Uterus (tissue), 2 donors: ENCODE measurements around the gene TMED8.

Experiments
- POLR2A ChIP-seq, 2 donors: fragments of 450-650 bp; IDR thresholded peaks; one replicate each; pipeline ENCODE4 v1.6.1; 2016; ENCODE audit warnings: antibody characterized with exemption in 2 of 2, mild to moderate bottlenecking in 1 of 2, moderate library complexity in 1 of 2
- TF ChIP-seq, protein P1 (sequence below), 4 experiments: fragments of 200-600 bp in 2 of 4; fragments of 450-650 bp in 2 of 4; sonication (generic) in 2 of 4; IDR thresholded peaks; one replicate each; pipeline ENCODE4 v1.5.1; 2016 to 2019; ENCODE audit warnings: antibody characterized with exemption in 4 of 4, mild to moderate bottlenecking in 2 of 4, moderate library complexity in 1 of 4

DNA sequence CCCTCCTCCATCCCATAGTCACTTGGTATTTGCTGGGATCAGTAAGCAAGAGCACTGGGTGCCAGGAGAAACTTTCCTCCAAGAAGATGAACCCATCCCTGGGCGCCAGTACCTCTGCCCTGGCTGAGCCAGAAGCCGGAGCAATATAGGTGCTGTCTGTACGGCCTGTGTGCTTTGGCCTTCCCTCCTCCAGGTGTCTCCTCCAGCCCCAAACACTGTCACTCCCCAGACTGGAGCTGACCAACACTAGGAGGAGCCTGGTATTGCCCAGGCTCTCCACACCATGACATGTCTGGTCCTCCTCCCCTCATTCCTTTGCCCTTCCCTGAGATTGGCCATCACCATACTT is 51.2 kb downstream of the TMED8 start:
- TF ChIP-seq, protein P1, sequence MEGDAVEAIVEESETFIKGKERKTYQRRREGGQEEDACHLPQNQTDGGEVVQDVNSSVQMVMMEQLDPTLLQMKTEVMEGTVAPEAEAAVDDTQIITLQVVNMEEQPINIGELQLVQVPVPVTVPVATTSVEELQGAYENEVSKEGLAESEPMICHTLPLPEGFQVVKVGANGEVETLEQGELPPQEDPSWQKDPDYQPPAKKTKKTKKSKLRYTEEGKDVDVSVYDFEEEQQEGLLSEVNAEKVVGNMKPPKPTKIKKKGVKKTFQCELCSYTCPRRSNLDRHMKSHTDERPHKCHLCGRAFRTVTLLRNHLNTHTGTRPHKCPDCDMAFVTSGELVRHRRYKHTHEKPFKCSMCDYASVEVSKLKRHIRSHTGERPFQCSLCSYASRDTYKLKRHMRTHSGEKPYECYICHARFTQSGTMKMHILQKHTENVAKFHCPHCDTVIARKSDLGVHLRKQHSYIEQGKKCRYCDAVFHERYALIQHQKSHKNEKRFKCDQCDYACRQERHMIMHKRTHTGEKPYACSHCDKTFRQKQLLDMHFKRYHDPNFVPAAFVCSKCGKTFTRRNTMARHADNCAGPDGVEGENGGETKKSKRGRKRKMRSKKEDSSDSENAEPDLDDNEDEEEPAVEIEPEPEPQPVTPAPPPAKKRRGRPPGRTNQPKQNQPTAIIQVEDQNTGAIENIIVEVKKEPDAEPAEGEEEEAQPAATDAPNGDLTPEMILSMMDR (IDR thresholded peaks at IDR 0.05) = no peak
- no peak for TF ChIP-seq POLR2A (IDR thresholded peaks at IDR 0.05)
